PFSK-1 (cell line): Measurements from ENCODE around the gene AP2A2.

Source experiments
- FOXP2 ChIP-seq: optimal IDR thresholded peaks from 2 replicates; pipeline ENCODE3; 2011; ENCODE audit warnings: borderline replicate concordance, control low read depth, inconsistent platforms; ENCODE audit not compliant: insufficient read depth; ENCODE audit errors: extremely low read length, extremely low read depth
- POLR2AphosphoS5 ChIP-seq: IDR thresholded peaks from 2 replicates; pipeline ENCODE4 v1.6.1; 2012; ENCODE audit warnings: low read depth, mild to moderate bottlenecking, control low read depth, low read length, moderate library complexity
- REST ChIP-seq, 2 experiments: IDR thresholded peaks; 2 replicates each; pipeline versions ENCODE4 v1.6.1 to v1.8.0; 2011 to 2012; ENCODE audit warnings: low read depth in 2 of 2, low read length in 2 of 2, control low read depth in 1 of 2, inconsistent platforms in 1 of 2, mild to moderate bottlenecking in 1 of 2, moderate library complexity in 1 of 2; ENCODE audit not compliant: insufficient read depth in 1 of 2
- SIN3A ChIP-seq: IDR thresholded peaks from 2 replicates; pipeline ENCODE4 v1.6.1; 2012; ENCODE audit warnings: mild to moderate bottlenecking, low read length, moderate library complexity, borderline replicate concordance; ENCODE audit not compliant: insufficient read depth
- TAF1 ChIP-seq: IDR thresholded peaks from 2 replicates; pipeline ENCODE4 v1.6.1; 2012; ENCODE audit warnings: low read length, control low read depth, borderline replicate concordance; ENCODE audit not compliant: insufficient read depth

GRCh38 chr11:997907-998306, 72.2 kb downstream of the AP2A2 start:
- TF ChIP-seq POLR2AphosphoS5 (no peak), REST (IDR thresholded peaks at IDR 0.05; ENCODE audit: insufficient read depth in 1 of 2, low read depth in 2 of 2, low read length in 2 of 2) (no peak), SIN3A (no peak), TAF1 (no peak), FOXP2 (no peak)
